Ascending aorta (tissue), 2 donors: ENCODE measurements around the gene XPR1. TPM values are rescaled to one million over a fixed set of nuclear protein-coding genes. Genes with fewer than 3 reads are reported as not detected.

ENCODE experiments used
- DNase-seq, 2 donors: peaks; one replicate each; pipeline ENCODE4 v3.0.0-alpha.2; 2019; ENCODE audit warnings: low spot score in 2 of 2
- H3K27ac ChIP-seq, 2 donors: fragments of 200-600 bp; sonication (generic); one replicate each; pipeline ENCODE4 v1.5.1; 2016 to 2017; ENCODE audit warnings: mild to moderate bottlenecking in 1 of 2
- H3K27me3 ChIP-seq: fragments of 200-600 bp; sonication (generic); one replicate; pipeline ENCODE4 v1.5.1; 2017
- H3K36me3 ChIP-seq, 2 donors: fragments of 200-600 bp; sonication (generic); one replicate each; pipeline ENCODE4 v1.5.1; 2016
- H3K4me1 ChIP-seq, 2 donors: fragments of 200-600 bp; sonication (generic); one replicate each; pipeline ENCODE4 v1.5.1; 2016 to 2017; ENCODE audit warnings: mild to moderate bottlenecking in 1 of 2
- H3K4me3 ChIP-seq, 2 donors: fragments of 200-600 bp; sonication (generic); one replicate each; pipeline ENCODE4 v1.5.1; 2016 to 2017; ENCODE audit warnings: mild to moderate bottlenecking in 1 of 2
- H3K9me3 ChIP-seq, 2 donors: fragments of 200-600 bp; sonication (generic); one replicate each; pipeline ENCODE4 v1.5.1; 2016
- CTCF ChIP-seq, 3 experiments: fragments of 200-600 bp in 2 of 3; fragments of 450-650 bp in 1 of 3; sonication (generic) in 2 of 3; IDR thresholded peaks; one replicate each; pipeline ENCODE4 v1.5.1; 2016 to 2019; ENCODE audit warnings: antibody characterized with exemption in 3 of 3, mild to moderate bottlenecking in 1 of 3, moderate library complexity in 1 of 3
- intact Hi-C: fragments of 100-400 bp; cut with DNase I; formaldehyde crosslinking; loops from one replicate; pipeline ENCODE4 v1.15.1; 2023
- total RNA-seq: library from RNA; depleted of rRNA; stranded (reverse); fragments of >200 nt; gene quantifications from one replicate; pipeline ENCODE4 v1.1.0, GENCODE V29; 2016

XPR1 gene
- total RNA-seq: 41.6 TPM

DNA sequence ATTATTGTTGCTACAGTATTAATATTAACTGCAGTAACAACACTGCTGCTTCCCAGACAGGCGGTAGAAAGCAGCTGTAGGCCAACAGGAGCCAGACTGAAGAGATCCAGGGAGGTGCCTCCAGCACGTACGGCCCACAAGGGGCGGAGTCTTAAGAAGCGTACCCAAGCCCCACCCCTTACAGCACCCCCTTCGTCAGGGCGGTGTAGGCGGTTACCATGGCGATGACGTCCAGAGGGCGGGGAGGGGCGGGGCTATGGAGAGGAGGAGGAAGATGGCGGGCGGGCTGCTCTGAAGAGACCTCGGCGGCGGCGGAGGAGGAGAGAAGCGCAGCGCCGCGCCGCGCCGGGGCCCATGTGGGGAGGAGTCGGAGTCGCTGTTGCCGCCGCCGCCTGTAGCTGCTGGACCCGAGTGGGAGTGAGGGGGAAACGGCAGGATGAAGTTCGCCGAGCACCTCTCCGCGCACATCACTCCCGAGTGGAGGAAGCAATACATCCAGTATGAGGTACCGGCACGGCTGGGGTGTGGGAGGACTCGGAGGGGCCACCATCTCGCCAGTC is at the start of gene XPR1:
Gene XPR1, plus strand, starts transcription at position 257 of the 560 bp plus-strand sequence. Its CDS starts 180 bp downstream, at position 437.
- TF ChIP-seq CTCF (IDR thresholded peaks at IDR 0.05): peak in 2 of 3 experiments; percentile 17 to 35
- peak; percentile 92 to 99 for DNase-seq
- no peaks in the 10 kb centered on the region for H3K9me3 ChIP-seq
- H3K4me3 ChIP-seq: peak within 1 kb of the TSS; percentile 83 to 85
- peak within 1 kb of the TSS; percentile 87 to 90 for H3K27ac ChIP-seq
- peaks cover 0 to 5% of the 10 kb centered on the region in 2 donors for H3K4me1 ChIP-seq
- H3K36me3 ChIP-seq: no peaks in the 10 kb centered on the region
- intact Hi-C loops: loop anchor here (1.0 to 5.0 kb wide), 5 partner anchors 46 to 520 kb away; no protein-coding TSS in a partner anchor
- H3K27me3 ChIP-seq: no peaks in the 10 kb centered on the region

- Histone ChIP-seq H3K4me3 (no peak overlapping the region), H3K4me1 (peaks cover 6 to 9% of the 10 kb centered on the region in 2 donors), H3K27me3 (no peaks in the 10 kb centered on the region), H3K36me3 (no peaks in the 10 kb centered on the region), H3K27ac (peak overlapping the region in 1 of 2 donors; percentile 71), H3K9me3 (peaks cover 3 to 18% of the 10 kb centered on the region in 2 donors)
- intact Hi-C loops: no loop called here
- no peak for TF ChIP-seq CTCF (IDR thresholded peaks at IDR 0.05)
- no peak for DNase-seq
Measured at GRCh38 chr1:180584869-180585268, 47.0 kb upstream of the XPR1 start.

DNA sequence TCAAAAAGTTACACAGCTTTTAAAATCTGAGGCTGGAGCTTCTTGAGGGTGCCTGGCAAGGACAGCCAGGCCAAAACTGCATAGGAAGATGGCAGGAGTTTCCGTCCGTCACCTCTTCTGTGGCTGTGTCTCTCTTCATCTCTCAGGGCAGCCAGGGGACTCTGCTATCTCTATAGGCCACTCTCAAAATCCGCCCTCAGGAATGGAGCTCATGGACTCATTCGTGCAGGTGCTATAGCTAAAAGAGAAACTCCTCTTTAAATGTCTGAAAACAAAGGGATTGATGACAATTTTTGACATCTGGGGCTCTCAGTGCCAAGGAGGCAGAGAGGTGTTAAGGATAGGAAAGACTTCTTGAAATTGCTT is 45.8 kb upstream of the XPR1 start:
- Histone ChIP-seq H3K4me3 (no peak overlapping the region), H3K27me3 (no peaks in the 10 kb centered on the region), H3K4me1 (peaks cover 6 to 9% of the 10 kb centered on the region in 2 donors), H3K36me3 (no peaks in the 10 kb centered on the region), H3K27ac (peak overlapping the region in 1 of 2 donors; percentile 71), H3K9me3 (peaks cover 3 to 18% of the 10 kb centered on the region in 2 donors)
- intact Hi-C loops: loop anchor here (1.0 kb wide), 1 partner anchor 46 kb away; the partner anchor contains the start of gene XPR1
- DNase-seq: no peak
- TF ChIP-seq CTCF (IDR thresholded peaks at IDR 0.05): no peak

DNA sequence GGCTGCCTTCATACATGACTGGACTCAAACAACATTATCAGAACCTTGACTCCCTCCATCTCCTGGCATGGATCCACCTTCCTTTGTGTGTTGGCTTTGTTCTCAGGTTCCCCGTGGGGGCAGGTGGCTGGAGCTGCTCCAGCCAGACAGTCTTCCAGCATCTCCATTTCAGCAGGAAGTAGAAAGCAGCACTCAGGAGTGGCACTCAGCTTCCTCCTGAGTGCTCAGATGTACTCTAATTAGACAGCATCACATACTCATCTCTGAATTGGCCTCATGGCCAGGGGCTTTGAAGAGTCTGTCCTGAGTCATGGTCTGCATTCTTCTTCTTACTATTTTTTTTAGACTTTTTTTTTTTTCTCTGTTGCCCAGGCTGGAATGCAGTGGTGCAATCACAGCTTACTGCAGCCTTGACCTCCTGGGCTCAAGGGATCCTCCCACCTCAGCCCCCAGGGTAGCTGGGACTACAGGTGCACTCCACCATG is 45.1 kb upstream of the XPR1 start:
- no peak for DNase-seq
- Histone ChIP-seq H3K4me1 (peaks cover 6 to 9% of the 10 kb centered on the region in 2 donors), H3K4me3 (no peak overlapping the region), H3K27ac (peak overlapping the region in 1 of 2 donors; percentile 53), H3K27me3 (no peaks in the 10 kb centered on the region), H3K9me3 (peaks cover 3 to 18% of the 10 kb centered on the region in 2 donors), H3K36me3 (no peaks in the 10 kb centered on the region)
- no peak for TF ChIP-seq CTCF (IDR thresholded peaks at IDR 0.05)
- intact Hi-C loops: loop anchor here (1.0 kb wide), 2 partner anchors 44 to 46 kb away; partner anchors contain the start of gene XPR1

DNA sequence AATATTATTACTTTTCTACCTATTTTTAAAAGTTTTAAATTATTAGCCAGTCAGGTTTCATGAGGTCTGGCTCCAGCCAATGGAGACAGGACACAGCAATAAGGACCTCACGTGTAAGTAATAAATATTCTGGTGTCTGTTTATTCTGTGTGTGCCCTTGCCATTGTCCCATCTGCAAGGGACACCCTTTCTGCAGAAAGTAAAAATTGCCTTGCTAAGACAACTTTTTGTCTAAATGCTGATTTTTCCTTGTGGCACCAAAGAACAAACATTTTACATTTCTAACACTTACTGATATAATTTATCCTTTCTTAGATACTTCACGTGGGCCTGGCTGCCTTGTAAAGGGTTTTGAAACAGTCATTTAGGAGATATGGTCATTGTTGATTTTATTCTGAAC is 43.7 kb upstream of the XPR1 start:
- Histone ChIP-seq H3K4me1 (peaks cover 6 to 9% of the 10 kb centered on the region in 2 donors), H3K4me3 (no peak overlapping the region), H3K36me3 (no peaks in the 10 kb centered on the region), H3K27me3 (no peaks in the 10 kb centered on the region), H3K27ac (peak overlapping the region; percentile 8 to 53), H3K9me3 (peaks cover 3 to 18% of the 10 kb centered on the region in 2 donors)
- intact Hi-C loops: no loop called here
- DNase-seq: no peak
- no peak for TF ChIP-seq CTCF (IDR thresholded peaks at IDR 0.05)
